MM.1S (cell line): Measurements from ENCODE around the gene FBXW7.

Experiments
- DNase-seq: peaks from one replicate; pipeline ENCODE4 v3.0.0-alpha.2; 2015
- H2AFZ ChIP-seq: fragments of 300-600 bp; sonication (generic); 2 replicates; pipeline ENCODE4 v1.6.0; 2016; ENCODE audit warnings: antibody characterized with exemption, low read length
- H3F3A ChIP-seq: fragments of 300-600 bp; sonication (generic); 2 replicates; pipeline ENCODE4 v1.6.1; 2016; ENCODE audit warnings: mild to moderate bottlenecking, antibody characterized with exemption, low read length, moderate library complexity, mixed read lengths; ENCODE audit not compliant: insufficient read depth
- H3K27ac ChIP-seq: fragments of 300-600 bp; sonication (generic); 2 replicates; pipeline ENCODE4 v1.5.1; 2016; ENCODE audit warnings: mild to moderate bottlenecking, low read length
- H3K27me3 ChIP-seq: fragments of 300-600 bp; sonication (generic); replicated peaks from 2 replicates; pipeline ENCODE4 v1.6.0; 2016; ENCODE audit warnings: low read length; ENCODE audit not compliant: insufficient read depth
- H3K36me3 ChIP-seq: fragments of 300-600 bp; sonication (generic); replicated peaks from 2 replicates; pipeline ENCODE4 v1.6.1; 2016; ENCODE audit warnings: mild to moderate bottlenecking, low read length, mixed read lengths; ENCODE audit not compliant: insufficient read depth
- H3K4me1 ChIP-seq: fragments of 300-600 bp; sonication (generic); 2 replicates; pipeline ENCODE4 v1.6.1; 2016; ENCODE audit warnings: low read length, mixed read lengths
- H3K4me2 ChIP-seq: fragments of 300-600 bp; sonication (generic); 2 replicates; pipeline ENCODE4 v1.6.0; 2016; ENCODE audit warnings: low read depth, low read length
- H3K4me3 ChIP-seq: fragments of 300-600 bp; sonication (generic); 2 replicates; pipeline ENCODE4 v1.5.1; 2016; ENCODE audit warnings: low read length, mixed read lengths
- H3K79me2 ChIP-seq: fragments of 300-600 bp; sonication (generic); 2 replicates; pipeline ENCODE4 v1.6.1; 2016; ENCODE audit warnings: mixed run types, low read length, mixed read lengths
- H3K9ac ChIP-seq: fragments of 300-600 bp; sonication (generic); 2 replicates; pipeline ENCODE4 v1.6.1; 2016; ENCODE audit warnings: low read length, mixed read lengths
- H3K9me2 ChIP-seq: fragments of 300-600 bp; sonication (generic); replicated peaks from 2 replicates; pipeline ENCODE4 v1.6.1; 2016; ENCODE audit warnings: mild to moderate bottlenecking, low read length, mixed read lengths; ENCODE audit not compliant: insufficient read depth
- H3K9me3 ChIP-seq: fragments of 300-600 bp; sonication (generic); replicated peaks from 2 replicates; pipeline ENCODE4 v1.6.1; 2016; ENCODE audit warnings: mild to moderate bottlenecking, low read length, mixed read lengths; ENCODE audit not compliant: insufficient read depth
- H4K20me1 ChIP-seq: fragments of 300-600 bp; sonication (generic); 2 replicates; pipeline ENCODE4 v1.6.1; 2016; ENCODE audit warnings: mild to moderate bottlenecking, low read length, moderate library complexity, mixed read lengths; ENCODE audit not compliant: insufficient read depth
- CTCF ChIP-seq: fragments of 300-600 bp; sonication (generic); IDR thresholded peaks from 2 replicates; pipeline ENCODE4 v1.5.1; 2016; ENCODE audit warnings: antibody characterized with exemption, low read length, mixed read lengths
- EZH2 ChIP-seq: fragments of 300-600 bp; sonication (generic); optimal IDR thresholded peaks from 2 replicates; pipeline ENCODE3; 2017; ENCODE audit warnings: low read depth, mild to moderate bottlenecking, antibody characterized with exemption, low read length, mixed read lengths
- EZH2phosphoT487 ChIP-seq: fragments of 300-600 bp; sonication (generic); IDR thresholded peaks from 2 replicates; pipeline ENCODE4 v1.6.1; 2018; ENCODE audit warnings: antibody characterized with exemption, low read length

FBXW7 gene

DNA sequence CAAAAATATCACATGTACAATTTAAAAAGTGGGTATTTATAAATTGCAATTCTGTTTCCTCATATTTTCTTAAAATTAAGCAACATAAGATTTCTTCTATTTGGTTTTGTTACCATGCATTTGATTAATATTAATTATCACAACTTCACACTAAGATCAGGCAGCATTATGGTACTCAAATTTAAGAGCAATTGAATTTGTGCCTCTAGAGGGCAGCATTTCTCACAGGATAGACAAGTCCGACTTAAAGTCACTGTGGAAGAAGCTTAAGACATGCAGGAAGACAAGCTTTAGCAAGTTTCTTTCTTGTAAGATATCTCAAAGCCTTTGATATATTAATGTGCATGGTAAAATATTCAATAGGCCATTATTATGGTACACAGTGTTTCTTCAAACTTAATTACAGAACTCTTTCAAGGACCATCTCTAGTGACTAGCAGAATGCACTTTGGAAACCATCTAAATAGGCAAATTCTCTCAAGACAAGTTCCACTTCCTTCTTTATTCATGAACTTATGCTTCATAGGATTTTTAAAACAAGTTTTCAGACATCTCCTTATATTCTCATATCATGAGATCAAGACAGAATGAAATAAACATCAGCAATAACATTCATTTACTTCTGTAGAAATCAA lies 35.0 kb downstream of the FBXW7 start:
- DNase-seq, result peak; percentile 88
- H3K4me2 ChIP-seq, result peak overlapping the region; percentile 27; the same call in 1 of the 2 replicates

DNA sequence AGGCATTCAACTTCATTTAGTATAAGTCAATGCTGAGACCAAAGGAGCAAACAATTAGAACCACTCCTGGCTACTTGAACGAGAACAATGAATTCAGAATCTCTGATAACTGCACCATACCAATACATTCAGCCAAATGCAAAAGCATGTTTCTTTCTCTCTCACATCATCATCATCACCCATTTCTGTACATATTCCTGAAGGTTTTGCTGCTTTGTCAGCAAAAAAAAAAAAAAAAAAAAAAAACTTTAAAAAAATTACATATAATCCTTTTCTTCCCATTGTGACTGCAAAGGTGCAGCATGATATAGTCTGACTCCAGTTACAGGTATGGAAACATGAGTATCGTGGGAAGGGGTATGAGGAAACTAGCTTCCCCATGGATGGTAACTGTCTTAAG lies 35.6 kb downstream of the FBXW7 start:
- Histone ChIP-seq H2AFZ (no peak overlapping the region), H3K9ac (no peak overlapping the region), H3F3A (no peaks in the 10 kb centered on the region), H3K4me2 (no peak overlapping the region), H3K4me3 (no peak overlapping the region), H3K79me2 (peaks cover 95% of the 10 kb centered on the region), H3K4me1 (peaks cover 14% of the 10 kb centered on the region), H3K27ac (no peak overlapping the region), H3K27me3 (no peaks in the 10 kb centered on the region), H4K20me1 (peaks cover 6% of the 10 kb centered on the region; the same call in 1 of the 2 replicates), H3K9me2 (no peaks in the 10 kb centered on the region), H3K36me3 (no peaks in the 10 kb centered on the region), H3K9me3 (no peaks in the 10 kb centered on the region)
- TF ChIP-seq EZH2phosphoT487 (no peak), EZH2 (no peak), CTCF (no peak)
- DNase-seq, result no peak

More for the DNA sequence above, 35.0 kb downstream of the FBXW7 start:
- Histone ChIP-seq H3K79me2 (peaks cover 95% of the 10 kb centered on the region), H2AFZ (no peak overlapping the region), H3K36me3 (no peaks in the 10 kb centered on the region), H3K27ac (peak overlapping the region; percentile 27; the same call in 1 of the 2 replicates), H4K20me1 (peaks cover 6% of the 10 kb centered on the region; the same call in 1 of the 2 replicates), H3K9me3 (no peaks in the 10 kb centered on the region), H3K9me2 (no peaks in the 10 kb centered on the region), H3K4me1 (peaks cover 14% of the 10 kb centered on the region), H3K4me3 (0 out of 2 replicates have a peak overlapping the region, but pooled peaks have one; percentile 5), H3K27me3 (no peaks in the 10 kb centered on the region), H3F3A (no peaks in the 10 kb centered on the region), H3K9ac (no peak overlapping the region)
- TF ChIP-seq CTCF (peak; percentile 87), EZH2phosphoT487 (no peak)

DNA sequence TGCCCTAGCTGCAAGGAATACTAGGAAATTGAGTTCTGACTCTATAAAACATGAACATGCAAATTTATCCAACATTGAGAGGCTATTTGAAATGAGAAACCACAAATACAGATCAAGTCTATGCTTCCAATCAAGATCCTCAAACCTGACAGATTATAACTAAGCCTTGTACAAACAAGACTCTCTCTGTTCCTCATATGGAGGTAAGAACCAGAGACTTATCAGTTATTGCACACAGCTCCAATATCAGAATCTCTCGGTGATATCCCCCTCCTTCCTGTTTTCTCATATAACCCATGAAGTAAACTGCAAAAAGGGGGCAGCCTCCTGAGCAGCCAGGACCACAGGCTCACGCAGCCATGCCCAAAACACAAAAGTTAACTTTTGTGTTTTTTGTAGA lies 36.5 kb downstream of the FBXW7 start:
- Histone ChIP-seq H3K79me2 (peaks cover 96% of the 10 kb centered on the region), H3K9ac (no peak overlapping the region), H3K27me3 (no peaks in the 10 kb centered on the region), H3K4me2 (no peak overlapping the region), H4K20me1 (peaks cover 6% of the 10 kb centered on the region; the same call in 1 of the 2 replicates), H3K4me1 (peaks cover 14% of the 10 kb centered on the region), H3K4me3 (no peak overlapping the region), H3F3A (no peaks in the 10 kb centered on the region), H3K27ac (no peak overlapping the region), H2AFZ (no peak overlapping the region), H3K36me3 (no peaks in the 10 kb centered on the region), H3K9me2 (no peaks in the 10 kb centered on the region), H3K9me3 (no peaks in the 10 kb centered on the region)
- no peak for TF ChIP-seq EZH2
- no peak for TF ChIP-seq CTCF
- TF ChIP-seq EZH2phosphoT487, result no peak
- DNase-seq, result no peak
